NOMO-1 treated with dmso at 0.1 percent for 144 hours (cell line): ENCODE results near the gene HDAC4.

Source experiments
- DNase-seq: peaks from one replicate; lab custom pipeline; 2025; ENCODE audit not compliant: unreplicated experiment; lab: John Stamatoyannopoulos, UW

HDAC4 gene

GRCh38 chr2:239398521-239398921, 2.3 kb downstream of the HDAC4 start:
- DNase-seq = no peak

DNA sequence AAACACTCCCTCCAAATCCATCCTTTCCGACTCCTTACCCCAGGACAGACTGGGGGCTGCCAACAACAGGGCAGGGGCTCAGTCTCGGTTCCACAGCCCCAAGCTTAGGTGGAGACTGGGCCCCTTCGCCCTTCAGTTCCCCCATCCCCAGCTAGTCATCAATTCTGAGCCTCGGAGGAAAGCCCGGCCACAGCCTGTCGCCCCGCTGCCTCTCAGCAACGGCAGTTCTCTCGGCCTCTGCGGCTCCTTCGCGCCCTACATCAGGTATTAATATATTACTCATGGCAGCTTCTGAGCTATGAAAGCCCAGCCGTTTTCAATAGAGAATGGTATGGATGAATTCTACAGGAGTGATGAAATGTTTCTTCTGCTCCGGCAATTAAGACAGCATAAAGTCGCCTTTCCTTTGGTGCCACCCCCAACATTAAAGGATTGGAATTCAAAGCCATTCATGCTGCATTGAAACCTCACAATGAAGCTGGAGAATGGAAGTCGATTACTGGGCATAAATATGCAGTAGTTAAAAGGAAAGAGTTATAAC, 2.8 kb downstream of the HDAC4 start:
- no peak for DNase-seq

DNA sequence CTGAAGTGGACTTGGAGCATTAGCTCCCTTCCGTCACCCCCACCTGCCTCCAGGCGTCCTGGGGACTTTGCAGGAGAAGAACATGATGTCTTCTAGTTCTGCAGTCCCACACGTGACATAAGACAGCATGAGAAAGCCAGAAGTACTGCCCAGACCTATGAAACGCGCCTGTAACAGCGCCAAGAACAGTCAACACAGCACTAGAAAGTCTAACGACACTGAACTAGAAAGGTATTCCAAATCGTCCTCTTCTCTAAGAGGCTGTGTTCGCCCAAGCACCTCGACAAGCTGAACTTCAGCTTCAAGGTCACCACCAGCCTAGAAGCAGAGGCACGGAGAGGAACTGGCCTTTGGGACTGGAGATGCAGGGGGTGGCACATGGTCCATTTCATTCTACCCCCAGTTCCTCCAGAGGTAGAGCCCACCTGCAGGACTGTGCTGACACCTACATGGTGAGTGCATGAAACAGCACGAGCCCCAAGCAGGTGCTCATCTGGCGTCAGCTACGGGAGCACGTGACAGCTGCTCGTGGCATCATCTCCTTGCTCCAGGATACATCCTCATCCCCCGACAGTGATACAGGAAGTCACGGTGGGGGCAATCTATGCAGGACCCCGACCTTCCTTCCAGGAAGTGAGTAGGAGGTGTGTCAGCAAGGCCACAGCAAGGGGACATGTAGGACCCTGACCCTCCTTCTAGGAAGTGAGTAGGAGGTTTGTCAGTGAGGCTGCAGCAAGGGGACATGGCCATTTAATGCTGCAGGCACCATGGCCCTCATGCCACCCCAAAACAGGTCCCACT, 3.7 kb downstream of the HDAC4 start:
- DNase-seq = no peak

GRCh38 chr2:239395524-239395923, 5.3 kb downstream of the HDAC4 start:
- no peak for DNase-seq

DNA sequence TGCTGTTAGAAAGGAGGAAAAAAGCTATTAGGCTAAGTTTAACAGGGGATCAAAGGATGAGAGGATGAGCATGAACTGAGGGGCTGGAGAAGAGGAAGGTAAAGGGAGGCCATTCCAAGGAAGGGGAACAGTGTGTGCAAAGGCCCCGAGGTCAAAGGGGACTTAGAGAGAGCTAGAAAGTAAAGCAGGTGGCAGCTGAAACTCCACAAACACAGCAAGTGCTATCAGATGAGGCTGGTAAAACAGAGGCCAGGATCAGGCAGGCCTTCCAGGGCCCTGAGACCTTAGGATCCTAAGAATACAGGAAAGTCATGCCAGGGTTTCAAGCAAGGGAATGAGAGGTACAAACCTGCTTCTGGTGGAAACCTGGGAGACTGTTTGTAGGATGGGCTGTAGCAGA, 5.8 kb downstream of the HDAC4 start:
- DNase-seq = no peak

DNA sequence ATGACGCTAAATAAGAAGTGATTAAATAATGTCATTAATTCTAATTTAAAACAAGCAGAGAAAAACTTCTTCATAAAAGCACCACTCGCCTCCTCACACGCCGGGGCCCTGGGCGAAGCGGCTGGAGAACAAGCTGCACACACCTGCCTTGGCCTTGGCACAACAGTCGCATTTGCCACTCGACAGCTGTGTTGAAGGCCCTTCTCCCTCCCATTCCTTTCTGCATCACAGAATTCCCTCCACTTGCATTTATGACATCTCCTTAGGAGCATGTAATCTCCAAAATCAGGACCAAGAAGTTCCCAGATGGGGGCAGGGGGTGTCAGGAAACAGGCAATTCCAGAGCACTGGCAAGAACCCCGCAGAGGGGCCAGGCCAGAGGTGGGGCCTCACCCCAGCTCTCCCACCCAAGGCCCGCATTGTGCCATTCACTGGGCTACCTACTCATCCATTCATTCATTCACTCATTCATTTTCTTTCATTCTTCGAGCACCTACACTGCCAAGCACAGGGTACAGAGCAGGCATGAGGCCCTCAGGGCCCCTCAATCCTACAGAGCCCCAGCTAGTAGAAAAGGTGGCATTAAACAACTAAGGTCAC, 6.4 kb downstream of the HDAC4 start:
- DNase-seq = no peak

- no peak for DNase-seq
These were observed 6.9 kb downstream of the HDAC4 start for GRCh38 chr2:239393941-239394340.

DNA sequence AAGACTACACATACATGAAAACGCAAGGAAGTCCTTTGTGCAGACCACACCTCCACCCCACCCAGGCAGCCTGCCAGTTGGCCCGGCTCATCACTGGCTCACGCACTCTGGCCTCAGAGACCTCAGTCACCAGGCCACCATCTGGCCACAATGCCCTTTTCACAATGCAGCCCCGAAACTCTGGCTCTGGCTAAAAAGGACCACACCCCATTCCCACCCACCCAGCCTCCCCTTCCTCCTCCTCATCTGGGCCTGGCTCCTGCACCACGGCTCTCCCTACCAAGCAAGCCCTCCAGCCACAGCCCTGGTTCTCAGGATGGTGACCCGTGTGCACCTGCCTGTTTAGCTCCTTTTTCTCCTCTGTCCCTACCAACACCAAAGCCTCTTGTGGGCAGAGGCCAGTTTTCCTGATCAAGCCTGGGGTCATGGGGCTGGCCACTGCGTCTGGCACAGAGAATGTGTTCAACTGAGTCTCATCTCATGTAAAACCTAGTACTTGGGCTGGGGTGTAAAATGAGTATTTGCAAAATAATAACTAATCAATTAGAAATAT, 7.4 kb downstream of the HDAC4 start:
- DNase-seq = no peak

DNA sequence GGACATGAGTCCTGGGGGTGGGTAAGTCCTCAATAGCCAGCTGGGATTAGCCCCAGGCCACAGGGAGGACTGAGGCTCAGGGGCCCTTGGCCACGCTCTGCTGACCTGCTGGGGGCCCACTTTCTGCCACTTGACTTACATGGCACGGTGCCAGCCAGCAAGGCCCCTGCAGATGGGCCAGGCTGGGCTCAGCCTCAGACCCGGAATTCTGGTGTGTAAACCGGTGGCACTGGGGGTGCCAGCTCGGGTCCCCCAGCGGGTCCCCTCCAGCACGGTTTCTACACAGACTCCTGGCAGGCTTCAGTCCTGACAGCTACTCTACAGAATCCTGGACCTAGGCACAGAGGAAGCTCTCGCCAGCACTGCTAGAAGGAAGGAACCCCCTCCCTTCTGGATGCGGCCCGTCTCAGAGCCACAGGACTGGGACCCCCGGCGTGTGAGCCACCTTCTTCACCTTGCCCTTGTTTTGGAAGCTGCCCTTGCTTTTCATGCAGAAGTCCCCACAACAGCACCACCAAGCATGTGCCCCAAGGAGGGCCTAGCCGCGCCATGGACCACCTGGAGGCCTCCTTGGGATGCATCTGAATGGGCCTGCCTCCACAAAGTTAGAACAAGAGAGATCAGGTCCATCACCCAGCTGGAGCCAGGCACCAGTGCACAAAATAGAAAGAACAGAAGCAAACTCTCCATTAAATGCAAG, 8.0 kb downstream of the HDAC4 start:
- DNase-seq = no peak

GRCh38 chr2:239392072-239392357, 8.8 kb downstream of the HDAC4 start:
- no peak for DNase-seq

DNA sequence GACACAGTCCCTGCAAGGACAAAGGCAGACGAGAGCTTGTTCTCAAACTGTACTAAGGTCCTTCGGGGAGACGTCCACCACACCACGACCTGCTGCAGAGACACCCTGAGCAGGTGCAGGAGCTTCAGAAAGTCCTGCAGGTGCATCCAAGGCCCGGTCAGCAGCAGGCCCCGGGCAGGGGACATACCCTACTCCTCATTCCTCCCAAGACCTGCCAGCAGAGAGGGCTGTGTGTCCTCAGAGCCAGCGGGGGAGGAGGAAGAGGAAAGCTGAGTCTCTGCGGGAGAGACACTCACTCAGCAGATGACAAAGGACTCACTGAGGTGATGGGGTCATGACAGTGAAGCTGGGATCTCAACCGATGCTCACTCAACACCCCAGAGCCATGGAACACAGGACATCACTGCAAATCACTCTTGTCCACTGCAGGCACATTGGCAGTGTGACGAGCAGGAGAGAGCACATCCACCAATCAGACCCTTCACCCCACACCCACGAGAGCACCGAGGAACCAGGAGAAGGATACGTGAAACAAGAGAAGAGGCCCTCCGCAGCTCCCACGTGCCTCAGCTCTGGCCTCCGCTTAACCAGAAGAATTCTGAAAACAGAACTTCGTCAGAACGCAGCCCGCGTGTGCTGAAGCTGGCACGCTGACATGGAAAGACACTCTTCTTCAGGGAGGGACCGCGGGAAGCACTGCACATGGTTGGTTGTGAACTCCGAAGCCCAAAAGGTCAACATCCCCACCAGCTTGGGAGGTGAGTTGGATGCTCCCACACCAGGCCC, 9.3 kb downstream of the HDAC4 start:
- DNase-seq = no peak

- no peak for DNase-seq
These were observed 10.1 kb downstream of the HDAC4 start for GRCh38 chr2:239390546-239391285.

GRCh38 chr2:239389414-239390329, 11.1 kb downstream of the HDAC4 start:
- DNase-seq = no peak

- no peak for DNase-seq
These were observed 12.3 kb downstream of the HDAC4 start for GRCh38 chr2:239388236-239389151.

DNA sequence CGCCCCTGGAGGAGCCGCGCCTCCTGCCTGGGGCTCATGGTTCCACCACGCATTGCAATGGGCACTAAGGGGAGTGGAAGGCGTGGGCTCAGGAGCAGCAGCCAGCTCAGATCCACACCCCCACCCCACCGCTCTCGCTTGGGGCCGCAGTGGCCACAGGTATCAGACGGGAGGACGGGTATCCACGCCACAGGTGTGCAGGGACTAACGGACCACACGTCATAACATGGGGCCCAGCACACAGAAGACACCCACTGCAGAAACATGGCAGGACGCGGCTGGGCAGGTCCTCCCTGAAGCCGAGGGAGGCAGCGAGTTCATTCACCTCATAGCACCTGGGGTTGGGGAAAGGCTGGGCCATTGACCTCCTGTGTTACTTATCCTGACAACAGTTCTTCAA, 13.0 kb downstream of the HDAC4 start:
- no peak for DNase-seq

GRCh38 chr2:239386872-239387445, 13.9 kb downstream of the HDAC4 start:
- DNase-seq = no peak

GRCh38 chr2:239386001-239386670, 14.7 kb downstream of the HDAC4 start:
- no peak for DNase-seq
